ENCODE results near the gene INPP5A.

The INPP5A gene

DNA sequence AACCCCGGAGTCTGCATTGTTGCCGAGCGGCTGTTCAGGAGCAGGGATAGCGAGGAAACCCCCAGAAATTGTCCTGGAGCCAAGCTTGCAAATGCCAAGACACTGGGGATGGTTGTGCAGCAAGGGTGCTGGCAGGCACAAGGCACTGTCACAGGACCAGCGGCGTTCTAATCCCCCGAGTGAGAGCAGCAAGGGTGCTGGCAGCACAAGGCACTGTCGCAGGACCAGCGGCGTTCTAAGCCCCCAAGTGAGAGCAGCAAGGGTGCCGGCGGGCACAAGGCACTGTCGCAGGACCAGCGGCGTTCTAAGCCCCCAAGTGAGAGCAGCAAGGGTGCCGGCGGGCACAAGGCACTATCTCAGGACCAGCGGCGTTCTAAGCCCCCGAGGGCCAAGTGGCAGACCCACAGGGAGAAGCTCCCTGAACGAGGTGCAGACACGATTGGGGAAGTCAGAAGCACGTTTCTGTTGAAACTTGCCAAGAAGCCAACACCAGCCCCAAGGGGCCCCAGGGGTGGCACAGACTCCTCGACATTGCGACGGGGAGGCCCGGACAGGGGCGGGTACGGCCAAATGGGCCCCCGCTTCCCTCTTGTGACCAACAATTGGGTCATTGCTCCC, 40.4 kb upstream of the INPP5A start:
- H3K27me3 Mint-ChIP-seq (ENCODE audit: low read depth), result peaks cover 9% of the 10 kb centered on the region
- H3K9me3 Mint-ChIP-seq, result no peaks in the 10 kb centered on the region
- no peaks in the 10 kb centered on the region for H3K36me3 Mint-ChIP-seq (ENCODE audit: low read depth)
- TF ChIP-seq, protein P1, sequence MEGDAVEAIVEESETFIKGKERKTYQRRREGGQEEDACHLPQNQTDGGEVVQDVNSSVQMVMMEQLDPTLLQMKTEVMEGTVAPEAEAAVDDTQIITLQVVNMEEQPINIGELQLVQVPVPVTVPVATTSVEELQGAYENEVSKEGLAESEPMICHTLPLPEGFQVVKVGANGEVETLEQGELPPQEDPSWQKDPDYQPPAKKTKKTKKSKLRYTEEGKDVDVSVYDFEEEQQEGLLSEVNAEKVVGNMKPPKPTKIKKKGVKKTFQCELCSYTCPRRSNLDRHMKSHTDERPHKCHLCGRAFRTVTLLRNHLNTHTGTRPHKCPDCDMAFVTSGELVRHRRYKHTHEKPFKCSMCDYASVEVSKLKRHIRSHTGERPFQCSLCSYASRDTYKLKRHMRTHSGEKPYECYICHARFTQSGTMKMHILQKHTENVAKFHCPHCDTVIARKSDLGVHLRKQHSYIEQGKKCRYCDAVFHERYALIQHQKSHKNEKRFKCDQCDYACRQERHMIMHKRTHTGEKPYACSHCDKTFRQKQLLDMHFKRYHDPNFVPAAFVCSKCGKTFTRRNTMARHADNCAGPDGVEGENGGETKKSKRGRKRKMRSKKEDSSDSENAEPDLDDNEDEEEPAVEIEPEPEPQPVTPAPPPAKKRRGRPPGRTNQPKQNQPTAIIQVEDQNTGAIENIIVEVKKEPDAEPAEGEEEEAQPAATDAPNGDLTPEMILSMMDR (IDR thresholded peaks at IDR 0.05; ENCODE audit: unreplicated experiment in 3 of 3), result no peak
- H3K4me3 Mint-ChIP-seq, result no peak overlapping the region
- no peak overlapping the region for H3K27ac Mint-ChIP-seq
- peaks cover 64% of the 10 kb centered on the region for H3K4me1 Mint-ChIP-seq

DNA sequence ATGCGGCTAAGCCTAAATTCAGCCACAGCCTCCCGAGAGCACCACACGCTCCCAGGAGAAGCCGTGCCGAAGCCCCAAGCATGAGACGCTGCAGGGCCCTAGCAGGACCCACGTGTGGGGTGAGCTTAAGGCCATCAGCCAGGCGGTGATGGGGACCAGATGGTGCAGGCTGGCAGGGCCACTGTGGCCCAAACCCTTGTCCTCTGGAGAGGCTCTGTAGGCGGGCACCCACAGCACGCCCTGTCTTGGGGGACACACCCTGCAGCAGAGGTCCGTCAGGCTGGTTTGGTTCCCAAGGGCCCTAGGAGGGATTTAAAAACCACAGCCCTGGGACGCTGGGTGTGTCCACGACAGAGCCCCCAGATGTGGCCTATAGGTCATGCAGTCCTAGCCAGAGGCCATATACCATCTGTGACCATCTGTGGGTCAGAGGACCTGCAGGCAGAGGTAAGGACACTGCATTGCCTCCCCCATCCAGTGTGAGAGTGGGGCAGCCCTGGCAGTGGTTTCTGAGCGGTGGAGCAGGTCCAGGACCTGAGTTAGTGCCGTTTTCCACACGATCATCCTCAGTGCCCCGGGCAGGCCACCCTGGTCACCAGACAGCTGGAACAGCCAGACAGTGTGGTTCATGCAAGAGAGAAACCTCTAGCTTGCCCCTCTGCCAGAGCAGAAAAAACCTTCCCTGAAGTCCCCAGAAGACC, 39.6 kb upstream of the INPP5A start:
- TF ChIP-seq, protein P1 (IDR thresholded peaks at IDR 0.05; ENCODE audit: unreplicated experiment in 3 of 3), result no peak
- Mint-ChIP-seq H3K36me3 (ENCODE audit: low read depth) (no peaks in the 10 kb centered on the region), H3K9me3 (no peaks in the 10 kb centered on the region), H3K27ac (peak overlapping the region in 1 of 3 experiments; percentile 13), H3K27me3 (ENCODE audit: low read depth) (peaks cover 9% of the 10 kb centered on the region), H3K4me3 (no peak overlapping the region), H3K4me1 (peaks cover 55% of the 10 kb centered on the region)

DNA sequence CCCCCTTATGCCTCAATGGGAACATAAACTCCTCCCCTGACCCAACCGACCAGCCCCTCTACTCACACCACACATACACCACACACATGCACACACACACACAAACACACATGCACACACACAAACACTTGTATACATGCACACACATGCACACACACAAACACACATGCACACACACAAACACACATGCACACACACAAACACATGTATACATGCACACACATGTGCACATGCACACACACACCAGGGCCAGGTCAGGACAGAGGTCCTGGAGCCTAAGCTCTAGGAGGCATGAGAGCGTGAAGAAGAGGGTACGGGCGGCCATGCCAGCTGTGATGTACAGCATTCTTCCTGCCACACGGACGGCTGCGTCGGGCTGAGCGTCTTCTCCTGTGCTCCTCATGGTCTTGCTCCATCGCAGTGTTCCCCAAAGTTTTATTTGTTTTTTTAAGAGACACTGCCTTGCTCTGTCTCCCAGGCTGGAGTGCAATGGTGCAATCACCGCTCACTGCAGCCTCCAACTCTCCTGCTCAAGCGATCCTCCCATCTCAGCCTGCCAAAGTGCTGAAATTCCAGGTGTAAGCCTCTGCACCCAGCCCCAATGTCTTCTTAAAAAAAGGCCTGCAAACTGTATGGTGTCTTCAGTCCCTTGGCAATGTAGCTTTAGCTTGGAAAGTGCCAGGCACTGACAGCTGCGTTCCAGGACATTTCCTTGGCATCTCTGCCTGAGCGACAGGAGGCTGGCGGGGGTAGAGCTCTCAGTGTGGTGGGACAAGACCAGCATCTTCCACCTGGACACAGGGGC, 38.8 kb upstream of the INPP5A start:
- peaks cover 48% of the 10 kb centered on the region for H3K4me1 Mint-ChIP-seq
- H3K27me3 Mint-ChIP-seq (ENCODE audit: low read depth), result peaks cover 13% of the 10 kb centered on the region
- TF ChIP-seq, protein P1 (IDR thresholded peaks at IDR 0.05; ENCODE audit: unreplicated experiment in 3 of 3), result no peak
- H3K9me3 Mint-ChIP-seq, result no peaks in the 10 kb centered on the region
- H3K27ac Mint-ChIP-seq, result peak overlapping the region in 1 of 3 experiments; percentile 13
- no peak overlapping the region for H3K4me3 Mint-ChIP-seq
- no peaks in the 10 kb centered on the region for H3K36me3 Mint-ChIP-seq (ENCODE audit: low read depth)

DNA sequence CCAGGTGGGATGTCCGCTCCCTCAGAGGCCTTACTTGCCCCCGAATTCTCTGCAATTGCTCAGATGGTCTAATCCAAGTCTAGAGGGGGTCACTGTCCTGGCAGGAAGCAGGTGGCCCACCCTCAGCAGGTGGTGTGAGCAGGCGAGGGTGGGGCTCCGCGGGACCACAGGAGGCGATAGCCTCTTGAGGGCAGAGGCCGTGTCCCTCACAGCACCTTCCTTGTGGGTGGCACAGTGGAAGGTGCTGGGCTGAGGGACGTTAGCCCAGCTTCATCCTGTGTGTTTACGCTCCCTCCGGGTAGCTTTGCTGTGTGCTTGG, 38.3 kb upstream of the INPP5A start:
- Mint-ChIP-seq H3K4me1 (peaks cover 42% of the 10 kb centered on the region), H3K9me3 (no peaks in the 10 kb centered on the region), H3K4me3 (no peak overlapping the region), H3K27me3 (ENCODE audit: low read depth) (peaks cover 13% of the 10 kb centered on the region), H3K36me3 (ENCODE audit: low read depth) (no peaks in the 10 kb centered on the region), H3K27ac (no peak overlapping the region)
- TF ChIP-seq, protein P1 (IDR thresholded peaks at IDR 0.05; ENCODE audit: unreplicated experiment in 3 of 3), result no peak

DNA sequence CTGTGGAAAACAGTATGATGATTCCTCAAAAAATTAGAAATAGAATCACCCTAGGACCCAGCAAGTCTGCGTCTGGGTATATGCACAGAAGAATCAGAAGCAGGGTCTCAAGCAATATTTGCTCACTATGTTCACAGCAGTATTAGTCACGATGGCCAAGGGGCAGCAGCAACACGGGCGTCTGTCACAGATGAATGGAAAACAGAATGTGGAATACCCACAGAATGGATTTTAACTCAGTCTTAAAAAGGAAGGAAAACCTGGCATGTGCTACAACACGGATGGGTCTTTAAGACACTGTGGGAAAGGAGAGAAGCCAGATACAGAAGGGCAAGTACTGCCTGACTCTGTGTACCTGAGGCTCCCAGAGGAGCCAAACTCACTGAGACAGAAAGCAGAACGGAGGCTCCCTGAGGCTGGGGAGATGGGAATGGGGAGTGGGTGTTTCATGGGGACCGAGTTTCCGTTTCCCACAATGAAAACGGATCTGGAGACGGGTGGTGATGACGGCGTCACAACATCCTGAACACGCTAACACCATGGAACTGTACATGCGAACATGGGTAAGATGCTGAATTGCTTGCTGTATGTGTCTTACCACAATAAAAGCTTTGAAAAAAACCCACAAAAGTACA, 36.7 kb upstream of the INPP5A start:
- peak overlapping the region in 1 of 3 experiments; percentile 0 for H3K27ac Mint-ChIP-seq
- H3K36me3 Mint-ChIP-seq (ENCODE audit: low read depth), result no peaks in the 10 kb centered on the region
- H3K9me3 Mint-ChIP-seq, result no peaks in the 10 kb centered on the region
- H3K27me3 Mint-ChIP-seq (ENCODE audit: low read depth), result peaks cover 13% of the 10 kb centered on the region
- TF ChIP-seq, protein P1 (IDR thresholded peaks at IDR 0.05; ENCODE audit: unreplicated experiment in 3 of 3), result no peak
- H3K4me3 Mint-ChIP-seq, result no peak overlapping the region
- H3K4me1 Mint-ChIP-seq, result peaks cover 26% of the 10 kb centered on the region

Measured in nephron (organoid).